GM20431 (cell line): Measurements from ENCODE around the gene KRT77.

Source experiments
- in situ Hi-C: fragments of 300-500 bp; cut with MseI, MboI; formaldehyde crosslinking; loops from one replicate; pipeline ENCODE4 v1.15.0; 2020; ENCODE audit warnings: low sequenced_read_pairs; ENCODE audit not compliant: unreplicated experiment

The KRT77 gene

GRCh38 chr12:52662093-52662917, 41.0 kb downstream of the KRT77 start:
- in situ Hi-C loops: no loop called here

DNA sequence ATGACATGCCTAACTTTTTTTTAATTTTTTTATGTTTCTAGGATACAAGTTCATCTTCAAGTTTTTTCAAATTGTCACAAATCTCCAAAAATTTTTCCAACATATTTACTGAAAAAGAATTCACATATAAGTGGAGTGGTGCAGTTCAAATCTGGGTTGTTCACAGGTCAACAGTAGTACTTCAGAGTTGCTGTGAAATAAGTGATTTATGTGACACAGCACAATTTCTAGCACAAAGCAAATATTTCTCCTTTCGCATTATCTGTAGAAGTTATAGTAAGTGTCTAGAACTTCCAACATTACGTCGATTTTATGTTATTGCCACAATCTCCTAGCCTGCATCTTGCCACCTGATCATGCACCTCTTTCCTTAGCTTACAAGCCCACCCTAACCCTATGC, 41.7 kb downstream of the KRT77 start:
- in situ Hi-C loops: no loop called here

DNA sequence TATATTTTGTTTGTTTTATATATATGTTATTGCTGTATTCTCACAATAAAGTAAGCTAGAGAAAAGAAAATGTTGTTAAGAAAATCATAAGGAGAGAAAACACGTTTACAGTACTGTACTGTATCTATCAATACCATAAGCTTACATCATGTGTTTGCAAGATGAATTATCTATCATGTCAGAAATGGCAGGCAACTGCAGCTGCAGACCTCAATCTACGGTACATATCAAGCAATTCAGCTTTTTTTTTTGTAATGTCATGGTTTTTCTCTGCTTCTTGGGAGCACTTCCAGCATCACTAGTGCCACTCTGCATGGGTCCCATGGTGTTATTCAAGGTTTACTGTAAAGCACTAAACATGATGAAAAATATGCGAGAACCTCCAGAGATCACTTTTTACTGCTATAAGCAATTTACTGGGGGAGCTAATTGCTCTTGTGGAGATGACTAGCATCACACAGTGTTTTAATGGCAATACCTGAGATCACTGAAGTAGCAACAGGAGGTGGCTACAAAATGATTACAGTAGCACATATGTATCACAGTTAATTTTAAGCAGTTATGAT, 42.3 kb downstream of the KRT77 start:
- in situ Hi-C loops: no loop called here

- in situ Hi-C loops: no loop called here
Observed at GRCh38 chr12:52659951-52660350, 43.4 kb downstream of the KRT77 start.

DNA sequence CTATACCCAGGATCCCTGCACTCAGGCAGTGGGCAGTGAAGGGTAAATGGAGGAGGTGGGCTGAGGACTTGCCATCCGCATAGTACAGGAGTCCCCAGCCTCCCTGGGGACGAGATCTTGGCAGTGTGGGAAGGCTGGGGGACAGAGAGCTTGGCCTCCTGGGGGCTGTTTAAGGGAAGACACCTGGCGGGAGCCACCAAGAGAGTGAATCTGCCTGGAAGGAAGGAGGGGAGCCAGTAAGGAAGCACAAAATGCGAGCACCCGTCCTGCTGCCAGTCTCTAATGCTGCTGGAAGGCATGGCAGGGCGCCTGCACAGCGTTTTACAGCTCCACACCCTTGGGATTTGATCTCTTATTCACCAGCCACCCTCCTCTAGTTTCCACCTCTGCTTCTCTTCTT, 43.9 kb downstream of the KRT77 start:
- in situ Hi-C loops: no loop called here

DNA sequence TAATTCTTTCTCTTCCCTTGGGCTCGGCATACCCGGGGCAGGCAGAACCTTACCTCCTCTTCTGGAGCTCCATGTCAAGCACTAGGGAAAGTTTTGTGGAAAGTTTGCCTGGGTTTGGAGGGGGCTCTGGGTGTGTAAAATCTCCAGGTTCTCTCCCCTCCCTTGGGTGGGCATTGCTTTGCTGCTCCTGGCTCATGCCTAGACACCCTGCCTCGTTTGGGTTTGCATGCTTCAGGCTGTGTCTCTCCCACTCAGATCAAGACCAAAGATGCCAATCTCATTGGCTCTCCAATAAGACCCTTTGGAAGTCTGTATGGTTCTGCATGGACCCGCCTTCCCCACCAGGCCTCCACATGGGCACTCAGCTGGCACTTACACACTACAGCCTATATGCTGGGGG, 45.1 kb downstream of the KRT77 start:
- in situ Hi-C loops: no loop called here

- in situ Hi-C loops: no loop called here
Observed at GRCh38 chr12:52657250-52657902, 45.9 kb downstream of the KRT77 start.

- in situ Hi-C loops: no loop called here
Observed at GRCh38 chr12:52656616-52657015, 46.7 kb downstream of the KRT77 start.

DNA sequence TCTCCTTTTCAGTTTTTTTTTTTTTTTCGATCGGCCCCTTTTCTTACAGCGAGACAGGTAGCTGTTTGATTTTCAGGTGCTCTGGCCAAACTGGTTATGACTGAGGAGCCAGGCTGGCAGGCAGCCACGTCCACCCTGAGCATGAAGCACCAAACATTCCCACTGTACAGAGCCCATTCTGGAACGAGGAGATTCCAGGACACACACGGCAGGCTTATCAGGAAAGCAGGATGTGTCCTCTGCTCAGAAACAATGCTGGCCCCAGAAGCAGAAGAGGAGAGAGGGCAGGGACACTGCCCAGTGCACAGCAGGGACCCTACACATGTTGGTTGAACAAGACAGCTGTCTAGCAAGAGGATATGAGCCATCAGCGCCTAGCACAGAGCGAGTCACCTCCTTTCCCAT, 47.6 kb downstream of the KRT77 start:
- in situ Hi-C loops: no loop called here

DNA sequence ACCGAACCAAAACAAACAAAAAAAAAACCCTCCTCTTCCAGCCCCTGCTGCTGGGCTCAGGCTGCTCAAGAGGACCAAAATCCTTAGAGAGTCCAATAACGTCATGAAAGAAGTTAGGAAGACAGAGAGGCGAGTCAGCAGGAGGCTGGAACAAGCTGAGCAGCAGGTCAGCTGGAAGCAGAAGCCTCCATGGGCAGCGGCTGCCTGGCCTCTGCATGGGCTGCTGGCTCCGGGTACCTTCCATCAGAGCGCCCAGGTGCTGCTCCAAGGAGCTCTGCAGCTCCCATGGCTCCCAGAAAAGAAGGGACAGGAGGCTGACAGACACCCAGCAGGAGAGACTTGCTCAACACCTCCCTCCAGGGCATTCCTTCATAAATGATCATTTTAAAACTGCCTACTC, 48.1 kb downstream of the KRT77 start:
- in situ Hi-C loops: no loop called here

DNA sequence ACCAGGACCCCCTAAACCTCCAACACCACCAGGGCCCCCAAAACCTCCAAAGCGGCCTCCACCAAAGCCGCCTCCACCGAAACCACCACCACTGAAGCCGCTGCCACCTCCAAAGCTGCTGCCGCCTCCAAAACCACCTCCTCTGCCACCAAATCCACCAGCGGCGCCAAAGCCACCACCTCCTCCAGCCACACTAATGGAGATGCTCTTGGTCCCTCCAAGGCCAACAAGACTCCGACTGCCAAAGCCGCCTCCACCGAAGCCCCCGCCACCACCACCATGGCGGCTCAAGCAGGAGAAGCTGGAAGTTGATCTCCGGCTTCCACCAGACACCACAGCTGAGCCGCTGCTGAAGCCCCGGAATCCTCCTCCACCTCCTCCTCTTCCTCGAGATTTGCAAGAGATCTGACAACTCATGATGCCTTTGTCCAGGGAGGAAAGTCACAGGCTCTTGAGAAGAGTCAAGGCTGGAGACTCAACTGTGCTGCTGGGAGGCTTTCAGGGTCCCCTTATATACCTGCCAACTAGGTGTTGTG, 51.5 kb downstream of the KRT77 start, which contains the start of gene KRT2:
Gene KRT2 (minus strand): TSS at position 486 of the 536 bp plus-strand sequence. CDS start 69 bp downstream, at position 417.
- in situ Hi-C loops: no loop called here

- in situ Hi-C loops: no loop called here
Observed at GRCh38 chr12:52650520-52651081, 52.7 kb downstream of the KRT77 start.

DNA sequence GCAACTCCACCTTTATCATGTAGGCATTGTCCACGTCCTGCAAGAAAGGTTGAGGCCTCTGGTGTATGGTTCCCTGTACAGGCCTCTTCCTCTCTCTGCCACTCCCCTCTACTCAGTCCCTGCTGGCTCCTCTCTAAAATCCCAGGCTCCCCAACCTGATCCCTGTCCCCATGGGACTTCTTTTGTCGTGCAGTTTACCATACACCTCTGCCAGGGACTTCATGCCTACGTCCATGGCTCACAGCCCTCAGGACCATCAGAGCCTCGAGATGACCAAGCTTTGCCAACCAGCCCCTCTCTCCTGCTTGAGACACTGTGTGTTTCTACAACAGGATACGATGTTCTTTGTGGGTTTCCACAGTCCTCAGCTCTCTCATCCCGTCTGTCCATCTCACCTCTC, 54.3 kb downstream of the KRT77 start:
- in situ Hi-C loops: no loop called here

DNA sequence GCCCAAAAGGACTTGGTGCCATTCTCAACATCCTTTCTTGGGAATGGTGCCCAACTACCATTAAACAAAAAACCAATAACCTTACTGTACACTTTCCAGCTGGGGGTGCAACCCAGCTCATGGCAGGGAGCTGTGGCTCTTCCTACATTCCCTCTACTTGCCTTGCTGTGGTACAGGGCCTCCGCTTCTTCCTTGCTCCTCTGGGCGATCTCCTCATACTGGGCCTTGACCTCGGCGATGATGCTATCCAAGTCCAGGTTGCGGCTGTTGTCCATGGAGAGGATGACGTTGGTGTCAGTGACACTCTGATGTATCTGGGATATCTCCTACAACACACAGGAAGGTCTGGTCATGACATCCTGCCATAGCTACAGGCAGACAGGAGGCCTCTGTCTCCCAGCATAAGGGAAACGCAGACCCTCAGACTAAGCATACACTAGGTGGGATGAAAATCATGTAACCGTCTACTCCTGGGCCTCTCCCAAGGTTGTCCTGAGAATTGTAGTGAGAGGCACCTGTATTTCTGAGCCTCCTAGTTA, 55.2 kb downstream of the KRT77 start:
- in situ Hi-C loops: no loop called here

- in situ Hi-C loops: no loop called here
Observed at GRCh38 chr12:52647601-52648000, 55.7 kb downstream of the KRT77 start.

DNA sequence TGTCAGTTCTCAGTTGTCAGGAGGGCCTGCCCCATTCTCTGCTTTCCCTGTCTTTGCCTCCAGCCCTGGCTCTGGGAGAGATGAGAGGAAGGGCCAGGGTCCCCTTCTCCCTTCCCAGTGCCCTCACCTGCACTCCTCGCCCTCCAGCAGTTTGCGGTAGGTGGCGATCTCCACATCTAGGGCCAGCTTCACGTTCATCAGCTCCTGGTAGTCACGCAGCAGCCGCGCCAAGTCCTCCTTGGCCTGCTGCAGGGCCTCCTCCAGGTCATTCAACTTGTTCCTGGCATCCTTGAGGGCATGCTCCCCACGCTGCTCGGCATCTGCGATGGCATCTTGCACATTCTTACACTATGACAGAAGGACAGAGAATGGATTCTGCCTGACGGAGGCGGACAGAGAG, 56.7 kb downstream of the KRT77 start:
- in situ Hi-C loops: no loop called here

DNA sequence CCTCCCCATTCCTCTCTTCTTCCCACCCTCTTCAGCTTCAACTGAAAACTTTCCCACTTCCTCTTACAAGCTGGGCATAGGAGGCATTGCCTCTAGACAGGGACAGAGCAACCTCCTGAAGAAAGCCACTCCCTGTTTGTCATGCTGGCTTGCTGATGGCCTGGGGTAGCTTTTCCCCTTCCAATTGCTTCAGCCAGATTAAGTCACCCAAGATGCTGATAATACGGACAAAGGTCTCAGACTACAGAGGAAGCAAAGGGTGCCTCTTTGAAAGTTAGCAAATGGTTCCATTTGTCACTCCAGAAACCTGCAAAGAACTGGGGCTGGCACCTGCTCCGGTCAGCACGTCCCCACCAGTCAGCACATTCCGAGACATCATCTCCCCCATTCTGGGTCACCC, 57.3 kb downstream of the KRT77 start:
- in situ Hi-C loops: no loop called here

DNA sequence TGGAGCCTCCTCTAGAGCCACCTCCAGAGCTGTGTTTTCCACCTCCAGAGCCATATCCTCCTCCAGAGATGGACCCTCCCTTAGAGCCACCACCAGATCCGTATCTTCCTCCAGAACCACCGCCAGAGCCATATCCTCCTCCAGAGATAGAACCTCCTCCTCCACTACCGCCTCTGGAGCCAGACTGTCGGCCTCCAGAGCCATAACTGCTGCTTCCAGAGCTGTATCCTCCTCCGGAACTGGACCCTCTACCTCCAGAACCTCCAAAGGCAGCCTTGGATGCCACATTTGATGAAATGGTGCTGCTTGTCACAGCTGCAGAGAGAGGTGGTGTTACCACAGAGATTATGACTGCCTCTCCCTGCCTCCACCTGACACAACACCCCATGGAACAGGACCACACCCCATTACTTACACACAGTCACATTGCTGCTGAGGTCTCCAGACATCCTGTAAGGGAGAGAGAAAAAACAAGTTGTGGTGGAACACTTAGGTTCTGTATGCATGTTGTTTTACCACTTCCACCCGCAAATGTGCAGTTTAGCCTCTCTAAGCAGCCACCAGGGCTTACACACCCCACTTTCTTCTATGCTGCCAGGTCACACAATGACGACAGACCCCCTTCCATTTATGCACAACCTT, 58.1 kb downstream of the KRT77 start:
- in situ Hi-C loops: no loop called here

GRCh38 chr12:52644078-52644415, 59.3 kb downstream of the KRT77 start:
- in situ Hi-C loops: no loop called here
